LNCAP (cell line): ENCODE results near the gene SLC2A6.

Experiments
- TF ChIP-seq, protein P1 (sequence below): fragments of 450-650 bp; IDR thresholded peaks from 2 replicates; pipeline ENCODE4 v1.5.1; 2017; ENCODE audit warnings: mild to moderate bottlenecking

The SLC2A6 gene

GRCh38 chr9:133514460-133515239 is 35.8 kb upstream of the SLC2A6 start:
- TF ChIP-seq, protein P1, sequence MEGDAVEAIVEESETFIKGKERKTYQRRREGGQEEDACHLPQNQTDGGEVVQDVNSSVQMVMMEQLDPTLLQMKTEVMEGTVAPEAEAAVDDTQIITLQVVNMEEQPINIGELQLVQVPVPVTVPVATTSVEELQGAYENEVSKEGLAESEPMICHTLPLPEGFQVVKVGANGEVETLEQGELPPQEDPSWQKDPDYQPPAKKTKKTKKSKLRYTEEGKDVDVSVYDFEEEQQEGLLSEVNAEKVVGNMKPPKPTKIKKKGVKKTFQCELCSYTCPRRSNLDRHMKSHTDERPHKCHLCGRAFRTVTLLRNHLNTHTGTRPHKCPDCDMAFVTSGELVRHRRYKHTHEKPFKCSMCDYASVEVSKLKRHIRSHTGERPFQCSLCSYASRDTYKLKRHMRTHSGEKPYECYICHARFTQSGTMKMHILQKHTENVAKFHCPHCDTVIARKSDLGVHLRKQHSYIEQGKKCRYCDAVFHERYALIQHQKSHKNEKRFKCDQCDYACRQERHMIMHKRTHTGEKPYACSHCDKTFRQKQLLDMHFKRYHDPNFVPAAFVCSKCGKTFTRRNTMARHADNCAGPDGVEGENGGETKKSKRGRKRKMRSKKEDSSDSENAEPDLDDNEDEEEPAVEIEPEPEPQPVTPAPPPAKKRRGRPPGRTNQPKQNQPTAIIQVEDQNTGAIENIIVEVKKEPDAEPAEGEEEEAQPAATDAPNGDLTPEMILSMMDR: no peak

DNA sequence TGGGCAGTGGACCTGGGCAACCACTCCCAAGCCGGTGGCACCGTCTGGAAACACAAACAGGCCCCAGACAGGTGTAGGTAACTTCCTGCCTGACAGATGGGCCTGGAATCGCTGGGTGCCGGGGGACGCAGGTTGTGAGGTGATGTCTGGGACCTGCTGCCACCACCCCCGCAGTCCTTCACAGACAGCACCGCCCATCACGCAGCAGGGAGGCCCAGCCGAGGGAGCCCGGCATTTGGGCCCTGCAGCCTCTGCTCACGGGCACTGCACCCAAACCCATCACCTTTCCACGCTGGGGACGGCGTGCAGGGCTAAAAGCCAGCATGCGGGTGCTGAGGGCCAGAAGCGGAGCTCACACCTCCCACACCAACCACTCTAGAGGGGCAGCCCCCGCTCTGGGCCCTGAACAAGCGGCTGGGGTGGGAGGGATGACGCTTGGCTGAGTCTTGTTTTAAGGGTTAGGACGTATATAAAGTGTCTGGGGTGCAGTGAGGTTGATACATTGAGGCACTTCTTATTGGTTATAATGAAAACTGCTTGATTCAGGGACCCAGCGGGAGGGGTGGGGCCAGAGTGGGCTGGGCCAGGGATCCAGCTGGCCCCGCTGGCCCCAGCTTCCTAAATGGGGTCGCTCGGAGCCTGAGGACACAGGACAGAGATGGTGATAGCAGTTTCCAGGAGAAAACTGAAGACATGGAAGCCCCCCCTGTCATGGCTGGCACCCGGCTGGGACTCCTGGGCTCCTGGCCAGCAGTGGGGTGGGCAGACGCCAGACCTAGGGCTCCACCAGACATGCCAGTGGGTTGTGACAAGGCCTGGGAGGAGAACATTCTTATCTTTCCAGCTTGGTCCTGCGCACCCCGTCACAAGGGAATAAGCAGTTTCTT is 34.6 kb upstream of the SLC2A6 start:
- TF ChIP-seq, protein P1: no peak

DNA sequence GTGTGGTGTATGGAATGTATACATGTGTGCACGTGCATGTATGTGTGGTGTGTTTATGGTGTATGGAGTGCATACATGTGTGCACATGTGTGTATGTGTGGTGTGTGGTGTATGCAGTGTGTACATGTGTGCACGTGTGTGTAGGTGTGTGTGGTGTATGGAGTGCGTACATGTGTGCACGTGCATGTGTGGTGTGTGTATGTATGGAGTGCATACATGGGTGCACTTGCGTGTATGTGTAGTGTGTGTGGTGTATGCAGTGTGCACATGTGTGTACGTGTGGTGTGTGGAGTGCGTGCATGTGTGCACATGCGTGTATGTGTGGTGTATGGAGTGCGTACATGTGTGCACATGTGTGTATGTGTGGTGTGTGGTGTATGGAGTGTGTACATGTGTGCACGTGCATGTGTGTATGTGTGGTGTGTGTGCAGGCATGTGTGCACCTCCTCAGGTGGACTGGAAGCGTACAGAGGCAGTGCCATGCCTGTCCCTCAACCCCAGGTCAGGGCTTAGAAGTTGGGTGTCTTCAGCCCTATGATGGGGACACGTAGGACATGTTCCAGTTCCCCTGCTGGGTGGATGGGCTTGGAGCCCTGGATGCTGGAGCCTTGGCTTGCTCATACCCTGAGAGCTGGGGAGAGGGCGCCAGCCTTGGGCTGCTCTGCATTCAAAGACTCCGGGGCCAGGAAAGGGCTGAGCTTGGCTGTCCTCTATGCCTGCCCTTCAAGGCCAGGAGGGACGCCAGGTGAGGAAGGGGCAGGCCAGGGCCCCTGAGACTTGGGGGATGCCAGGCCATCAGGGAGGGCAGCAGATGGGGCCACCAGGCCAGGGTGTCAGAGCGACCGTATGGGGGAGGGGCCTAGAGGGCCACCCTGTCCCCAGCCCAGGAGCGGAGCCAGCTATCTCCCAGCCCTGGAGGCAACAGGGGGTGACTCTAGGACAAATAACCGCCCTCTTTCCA is 33.6 kb upstream of the SLC2A6 start:
- TF ChIP-seq, protein P1: no peak

GRCh38 chr9:133511607-133512006 is 32.7 kb upstream of the SLC2A6 start:
- TF ChIP-seq, protein P1: no peak

DNA sequence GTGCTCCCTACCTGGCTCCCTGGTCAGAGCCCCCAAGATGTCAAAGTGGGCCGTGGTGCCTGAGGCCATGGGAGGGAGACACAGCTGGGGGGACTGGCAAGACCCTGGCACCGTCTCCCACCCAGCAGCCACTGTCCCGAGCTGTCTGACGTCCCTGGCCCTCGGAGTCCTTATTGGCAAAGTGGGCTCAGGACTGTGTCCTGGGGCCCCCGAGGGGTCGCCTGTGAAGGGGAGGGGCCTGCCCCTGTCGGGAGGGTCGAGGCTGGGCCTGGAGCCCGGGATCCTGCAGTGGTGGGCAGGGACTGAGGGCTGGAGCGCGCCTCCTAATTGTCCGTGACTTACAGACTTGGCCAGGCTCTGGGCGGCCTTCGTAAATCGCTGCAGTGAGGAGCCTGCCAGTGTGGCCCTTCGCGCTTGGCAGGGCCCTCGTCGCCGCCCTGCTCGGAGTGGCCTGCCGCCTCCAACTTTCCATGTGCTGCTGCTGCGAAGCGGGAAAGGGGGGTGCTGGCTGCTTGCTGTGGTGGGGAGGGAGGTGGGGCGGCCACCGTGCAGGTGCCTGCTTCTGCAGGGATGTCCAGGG is 32.1 kb upstream of the SLC2A6 start:
- TF ChIP-seq, protein P1: no peak

DNA sequence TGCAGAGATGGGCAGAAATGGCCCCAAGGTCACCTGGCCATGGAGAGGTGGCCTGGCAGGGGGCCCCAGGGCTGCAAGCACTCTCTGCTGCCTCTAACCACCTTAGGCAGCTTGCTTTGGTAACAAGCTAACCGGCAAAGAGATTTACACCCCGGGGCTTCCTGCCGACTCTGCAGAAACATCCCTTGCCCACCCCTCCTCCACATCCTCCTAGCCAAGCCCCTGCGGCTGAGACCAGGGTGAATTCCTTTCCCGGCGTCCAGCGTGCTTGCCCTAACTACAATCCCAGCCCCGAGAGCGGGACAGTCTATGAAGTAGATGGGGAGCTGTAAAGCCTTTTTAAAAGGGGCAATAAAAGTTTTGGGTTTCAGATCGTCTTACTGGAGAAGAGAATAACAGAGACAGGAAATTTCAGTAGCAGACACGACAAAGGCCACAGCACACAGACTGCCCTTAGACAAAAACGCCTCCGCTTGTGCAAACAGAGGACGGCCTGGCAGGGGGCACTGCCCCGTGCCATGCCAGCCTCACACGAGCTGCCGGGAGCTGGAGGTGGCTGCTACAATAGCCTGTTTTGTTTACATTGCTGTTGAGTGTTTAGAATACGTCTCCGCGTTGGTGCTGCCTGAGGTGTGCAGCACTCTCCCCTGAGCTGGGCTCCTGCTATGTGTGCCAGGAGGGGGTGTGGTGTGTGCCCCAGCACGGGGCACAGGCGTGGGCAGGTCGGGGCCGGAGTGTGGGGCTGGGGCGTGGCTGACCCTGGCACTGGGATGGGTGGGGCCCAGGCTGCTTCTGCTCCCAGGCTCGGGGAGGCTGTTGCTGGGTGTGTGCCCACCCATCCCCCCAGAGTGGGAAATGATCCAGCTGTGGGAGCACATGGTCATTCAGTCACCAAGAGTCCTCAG is 30.5 kb upstream of the SLC2A6 start:
- TF ChIP-seq, protein P1: no peak
